ENCODE results near the gene IER2.
A peak's percentile ranks its signal among the peaks of the same experiment; 100 is the strongest.
"Not testable (repeated sequence)": the region's sequence is repeated elsewhere in the genome, so short reads cannot be mapped to it uniquely, and the experiment has no call there.

The IER2 gene

DNA sequence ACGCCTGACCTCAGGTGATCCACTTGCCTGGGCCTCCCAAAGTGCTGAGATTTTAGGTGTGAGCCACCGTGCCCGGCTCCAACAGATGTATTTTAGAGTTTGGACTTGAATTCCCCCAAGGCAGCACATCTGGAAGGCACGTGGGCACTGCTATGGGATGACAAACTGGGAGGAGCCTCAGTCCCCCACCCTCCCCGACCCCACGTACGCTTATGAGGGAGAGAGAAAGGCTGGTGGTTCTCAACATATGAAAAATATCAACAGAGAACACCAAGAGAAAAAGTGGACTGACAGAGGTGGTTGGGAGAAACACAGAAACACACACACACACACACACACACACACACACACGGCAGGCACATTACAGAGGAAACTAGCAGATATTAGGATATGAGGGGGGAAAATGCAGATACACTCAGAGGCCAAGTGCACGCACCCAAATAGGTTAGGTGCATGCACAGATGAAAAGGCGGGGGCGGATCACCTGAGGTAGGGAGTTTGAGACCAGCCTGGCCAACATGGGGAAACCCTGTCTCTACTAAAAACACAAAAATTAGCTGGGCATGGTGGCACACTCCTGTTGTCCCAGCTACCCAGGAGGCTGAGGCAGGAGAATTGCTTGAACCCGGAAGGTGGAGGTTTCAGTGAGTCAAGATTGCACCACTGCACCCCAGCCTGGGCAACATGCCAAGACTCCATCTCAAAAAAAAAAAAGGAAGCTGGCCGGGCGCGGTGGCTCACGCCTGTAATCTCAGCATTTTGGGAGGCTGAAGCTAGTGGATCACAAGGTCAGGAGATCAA is 3.2 kb upstream of the IER2 start:
- DNase-seq (ENCODE audit: low spot score), result no peak
- TF ChIP-seq, protein P1, sequence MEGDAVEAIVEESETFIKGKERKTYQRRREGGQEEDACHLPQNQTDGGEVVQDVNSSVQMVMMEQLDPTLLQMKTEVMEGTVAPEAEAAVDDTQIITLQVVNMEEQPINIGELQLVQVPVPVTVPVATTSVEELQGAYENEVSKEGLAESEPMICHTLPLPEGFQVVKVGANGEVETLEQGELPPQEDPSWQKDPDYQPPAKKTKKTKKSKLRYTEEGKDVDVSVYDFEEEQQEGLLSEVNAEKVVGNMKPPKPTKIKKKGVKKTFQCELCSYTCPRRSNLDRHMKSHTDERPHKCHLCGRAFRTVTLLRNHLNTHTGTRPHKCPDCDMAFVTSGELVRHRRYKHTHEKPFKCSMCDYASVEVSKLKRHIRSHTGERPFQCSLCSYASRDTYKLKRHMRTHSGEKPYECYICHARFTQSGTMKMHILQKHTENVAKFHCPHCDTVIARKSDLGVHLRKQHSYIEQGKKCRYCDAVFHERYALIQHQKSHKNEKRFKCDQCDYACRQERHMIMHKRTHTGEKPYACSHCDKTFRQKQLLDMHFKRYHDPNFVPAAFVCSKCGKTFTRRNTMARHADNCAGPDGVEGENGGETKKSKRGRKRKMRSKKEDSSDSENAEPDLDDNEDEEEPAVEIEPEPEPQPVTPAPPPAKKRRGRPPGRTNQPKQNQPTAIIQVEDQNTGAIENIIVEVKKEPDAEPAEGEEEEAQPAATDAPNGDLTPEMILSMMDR (IDR thresholded peaks at IDR 0.05; ENCODE audit: extremely low read depth, missing control alignments), result no peak

DNA sequence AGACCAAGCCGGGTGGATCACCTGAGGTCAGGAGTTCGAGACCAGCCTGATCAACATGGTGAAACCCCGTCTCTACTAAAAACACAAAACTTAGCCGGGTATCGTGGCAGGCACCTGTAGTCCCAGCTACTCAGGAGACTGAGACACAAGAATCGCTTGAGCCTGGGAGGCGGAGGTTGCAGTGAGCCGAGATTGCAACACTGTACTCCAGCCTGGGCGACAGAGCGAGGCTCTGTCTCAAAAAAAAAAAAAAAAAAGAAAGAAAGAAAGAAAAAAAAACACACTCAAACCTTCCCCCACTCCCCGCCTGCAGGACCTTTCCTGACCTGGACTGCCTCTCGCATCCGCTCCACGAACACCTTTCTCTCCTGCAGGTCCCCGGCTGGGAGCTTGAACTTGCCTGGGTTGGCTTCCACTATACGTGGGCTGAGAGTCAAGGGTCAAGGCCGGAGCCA is 1.0 kb upstream of the IER2 start:
- DNase-seq (ENCODE audit: low spot score), result not testable (repeated sequence)

DNA sequence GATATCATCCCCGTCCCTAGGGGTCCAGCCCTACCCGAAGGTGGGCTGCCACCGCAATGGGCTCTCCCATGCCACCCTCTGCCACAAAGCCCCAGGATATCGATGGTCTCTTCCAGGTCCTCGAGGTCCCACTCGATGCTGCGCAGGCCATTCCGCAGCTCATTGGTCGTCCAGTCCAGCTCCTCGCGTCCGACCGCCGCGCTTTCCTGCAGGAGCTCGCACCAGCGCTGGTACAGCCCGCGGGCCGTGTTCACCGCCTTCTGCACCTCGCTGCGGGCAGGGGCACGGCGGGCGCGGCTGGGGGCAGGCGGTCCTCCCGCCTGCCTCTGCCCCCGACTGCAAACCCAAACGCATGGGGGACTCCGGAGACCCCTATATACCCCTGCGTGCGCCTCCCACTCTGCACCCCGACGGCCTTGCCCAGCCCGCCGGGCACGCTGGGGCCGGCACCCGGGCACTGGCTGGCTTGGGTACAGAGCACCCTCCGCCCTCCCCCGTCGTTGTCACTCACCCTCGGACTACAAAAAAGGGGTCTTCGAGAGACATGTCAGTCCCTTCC is 504 bp upstream of the IER2 start:
- no peak for DNase-seq (ENCODE audit: low spot score)
- TF ChIP-seq, protein P1 (IDR thresholded peaks at IDR 0.05; ENCODE audit: extremely low read depth, missing control alignments), result no peak

DNA sequence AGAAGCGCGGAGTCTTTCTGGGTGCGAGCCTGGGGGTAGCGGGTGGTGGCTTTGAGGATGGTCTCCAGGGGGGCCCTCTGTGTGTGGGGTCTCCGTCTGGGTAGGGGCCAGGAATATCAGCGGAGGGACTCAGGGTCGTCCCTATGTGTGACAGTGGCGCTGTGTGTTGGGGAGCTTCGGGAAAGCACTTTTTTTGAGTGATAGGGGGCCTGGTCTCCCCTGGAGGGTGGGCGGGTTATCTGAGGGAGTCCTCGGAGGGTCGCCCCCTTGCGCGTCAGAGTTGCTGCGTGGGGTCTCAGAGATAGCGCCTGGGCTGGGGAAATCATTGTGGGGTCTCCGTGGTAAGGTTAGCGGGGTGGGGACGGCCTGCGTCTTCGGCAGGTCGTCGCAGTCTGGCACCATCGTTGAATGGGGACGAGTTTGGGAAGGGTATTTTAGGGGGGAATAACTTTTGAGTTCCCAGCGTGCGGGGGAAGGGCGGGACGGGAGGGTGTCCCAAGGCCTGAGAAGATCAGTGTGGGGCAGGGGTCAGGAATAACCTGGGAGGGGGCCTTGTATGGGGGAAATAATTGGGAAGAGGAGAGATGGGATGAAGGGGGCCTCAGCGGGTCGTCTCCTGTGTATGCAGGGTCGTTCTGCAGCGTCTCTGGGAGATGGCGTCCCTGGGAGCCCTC is 857 bp downstream of the IER2 start:
- DNase-seq (ENCODE audit: low spot score), result no peak
- TF ChIP-seq, protein P1 (IDR thresholded peaks at IDR 0.05; ENCODE audit: extremely low read depth, missing control alignments), result no peak

DNA sequence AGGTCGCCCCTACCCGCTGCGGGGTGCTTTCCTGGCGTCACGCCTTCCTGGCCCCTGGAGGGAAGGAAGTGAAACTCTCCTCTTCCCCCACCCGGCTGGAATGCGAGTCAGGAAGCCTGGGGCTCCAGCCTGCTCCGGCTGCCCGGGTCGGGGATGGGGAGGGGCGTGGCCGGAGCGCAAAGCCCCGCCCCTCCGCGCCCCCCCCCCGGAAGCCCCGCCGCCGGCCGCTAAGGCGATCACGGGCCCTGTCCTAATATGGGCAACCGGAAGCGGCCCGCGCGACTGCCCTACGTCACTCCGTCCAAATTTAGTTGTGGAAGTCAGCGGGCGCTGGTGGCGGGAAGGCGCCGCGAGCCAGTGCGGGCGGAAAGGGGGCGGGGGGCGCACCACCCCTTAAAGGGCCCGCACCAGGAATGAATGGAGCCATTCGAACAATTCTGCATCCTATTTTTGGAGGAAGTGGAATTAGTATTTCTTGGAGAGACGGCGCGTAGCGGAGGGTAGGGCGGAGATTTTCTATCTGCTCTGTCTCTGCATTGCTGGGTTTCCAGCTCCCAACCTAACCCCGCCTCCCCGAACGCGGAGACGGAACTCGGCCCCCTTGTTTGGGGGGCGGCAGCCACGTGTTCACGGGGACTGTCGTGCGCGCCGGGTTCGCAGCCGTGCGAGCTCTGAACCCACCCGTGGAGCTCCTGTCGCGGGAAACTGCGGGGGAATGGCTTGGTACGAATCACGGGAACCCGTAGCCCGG is 1.6 kb downstream of the IER2 start:
- TF ChIP-seq, protein P1 (IDR thresholded peaks at IDR 0.05; ENCODE audit: extremely low read depth, missing control alignments), result no peak

DNA sequence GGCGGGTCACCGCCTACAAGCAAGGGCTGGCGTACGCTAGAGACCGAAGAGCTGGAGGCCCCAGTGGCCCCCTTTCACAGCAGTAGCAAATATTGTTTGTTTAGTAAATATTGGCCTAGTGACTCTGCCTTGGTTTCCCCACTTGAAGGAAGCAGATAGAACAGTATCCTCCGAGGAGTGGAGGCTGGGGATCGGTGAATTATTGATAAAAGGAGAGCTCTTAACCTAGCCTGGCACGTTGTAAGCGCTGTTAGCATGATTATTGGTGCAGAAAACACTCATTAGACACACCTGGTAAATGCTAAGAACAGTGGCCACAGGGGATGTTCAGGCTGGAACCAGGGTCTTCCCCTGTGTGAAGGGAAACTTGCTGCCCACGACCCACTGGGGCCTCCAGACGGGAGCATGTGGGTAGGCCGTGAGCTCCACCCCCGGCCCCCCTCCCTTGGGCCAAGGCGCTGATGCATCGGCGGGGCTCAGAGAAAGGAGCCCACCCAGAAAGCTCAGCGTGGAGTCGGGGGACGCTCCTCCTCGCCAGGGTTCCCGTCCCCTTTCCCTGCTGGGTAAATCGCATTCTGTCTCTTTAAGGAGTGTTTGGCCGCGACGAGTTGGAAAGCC is 2.3 kb downstream of the IER2 start:
- TF ChIP-seq, protein P1 (IDR thresholded peaks at IDR 0.05; ENCODE audit: extremely low read depth, missing control alignments), result no peak
- DNase-seq (ENCODE audit: low spot score), result no peak

More for the DNA sequence above, 1.6 kb downstream of the IER2 start:
- peak; percentile 96 for DNase-seq (ENCODE audit: low spot score)

DNA sequence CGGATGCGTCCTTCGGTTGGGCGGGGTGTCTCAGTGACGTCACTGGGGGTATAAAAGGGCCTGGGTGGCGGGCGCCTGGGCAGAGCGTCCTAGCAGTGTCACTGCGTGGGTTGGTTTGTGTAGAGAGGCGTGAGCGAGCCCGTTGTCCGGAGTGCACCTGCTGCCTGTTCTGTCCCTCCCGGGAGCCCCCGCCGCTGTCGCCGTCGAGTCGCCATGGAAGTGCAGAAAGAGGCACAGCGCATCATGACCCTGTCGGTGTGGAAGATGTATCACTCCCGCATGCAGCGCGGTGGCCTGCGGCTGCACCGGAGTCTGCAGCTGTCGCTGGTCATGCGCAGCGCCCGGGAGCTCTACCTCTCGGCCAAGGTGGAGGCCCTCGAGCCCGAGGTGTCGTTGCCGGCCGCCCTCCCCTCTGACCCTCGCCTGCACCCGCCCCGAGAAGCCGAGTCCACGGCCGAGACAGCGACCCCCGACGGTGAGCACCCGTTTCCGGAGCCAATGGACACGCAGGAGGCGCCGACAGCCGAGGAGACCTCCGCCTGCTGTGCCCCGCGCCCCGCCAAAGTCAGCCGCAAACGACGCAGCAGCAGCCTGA is 2.9 kb downstream of the IER2 start:
- peak; percentile 94 for DNase-seq (ENCODE audit: low spot score)
- TF ChIP-seq, protein P1 (IDR thresholded peaks at IDR 0.05; ENCODE audit: extremely low read depth, missing control alignments), result peak; percentile 44

Measured in GM20000 (cell line).